Measurements from ENCODE around the gene SEMA6A. TPM values are rescaled to one million over a fixed set of nuclear protein-coding genes. Genes with fewer than 3 reads are reported as not detected.

Gene SEMA6A
- total RNA-seq, 5 donors from 2014 or later (not counting 1 experiment from before 2014, with no cell fraction given) = 0.79 to 0.88 (median 0.79) TPM; not detected in 2

DNA sequence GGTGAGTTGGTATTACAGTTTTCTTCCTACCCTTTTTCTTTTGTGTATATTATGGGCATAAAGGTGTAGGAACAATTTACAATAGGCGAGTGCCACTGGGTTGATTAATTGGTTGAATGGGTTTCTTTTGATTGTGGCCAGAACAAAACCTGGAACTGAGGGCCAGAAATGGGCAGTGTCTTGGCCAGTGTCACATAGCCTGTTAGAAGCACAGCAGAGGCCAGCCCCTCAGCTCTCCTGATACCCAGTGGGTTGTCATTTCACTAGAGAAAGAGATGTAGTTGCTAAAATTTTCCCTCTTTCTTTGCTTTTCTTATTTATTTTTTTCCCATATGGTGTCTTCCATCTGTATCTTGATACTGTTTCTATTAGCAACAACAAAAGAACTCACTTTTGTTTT lies 38.8 kb upstream of the SEMA6A start:
- H3K36me3 Mint-ChIP-seq = no peaks in the 10 kb centered on the region
- Histone ChIP-seq H3K9me3 (no peaks in the 10 kb centered on the region), H3K27ac (ENCODE audit: low read length) (no peak overlapping the region), H3K36me3 (ENCODE audit: control insufficient read depth in 2 of 2, extremely low read depth in 1 of 2, insufficient read depth in 1 of 2, low read length in 1 of 2) (no peaks in the 10 kb centered on the region), H3K27me3 (replicated peaks in 1 of 2; ENCODE audit: control insufficient read depth in 2 of 2, extremely low read depth in 1 of 2, insufficient read depth in 2 of 2, low read length in 1 of 2) (peaks cover 0 to 3% of the 10 kb centered on the region in 2 experiments), H3K4me1 (ENCODE audit: control insufficient read depth in 1 of 2, extremely low read depth in 1 of 2, insufficient read depth in 2 of 2, low read length in 2 of 2) (no peaks in the 10 kb centered on the region), H3K4me3 (ENCODE audit: control insufficient read depth in 1 of 2, extremely low read depth in 1 of 2, low read length in 1 of 2) (no peak overlapping the region)
- POLR2A ChIA-PET = no interaction called here
- H3K27ac Mint-ChIP-seq = no peak overlapping the region
- WGBS (ENCODE audit: insufficient coverage) = 80% methylated on average over 1 of the region's 1 CpG
- DNase-seq = no peak
- CTCF ChIA-PET = no interaction called here
- H3K9me3 Mint-ChIP-seq = no peaks in the 10 kb centered on the region
- H3K27me3 Mint-ChIP-seq = peaks cover 0 to 3% of the 10 kb centered on the region in 2 donors
- no peak overlapping the region for H3K4me3 Mint-ChIP-seq
- no peak for ATAC-seq (replicated peaks in 1 of 4)
- no peaks in the 10 kb centered on the region for H3K4me1 Mint-ChIP-seq

DNA sequence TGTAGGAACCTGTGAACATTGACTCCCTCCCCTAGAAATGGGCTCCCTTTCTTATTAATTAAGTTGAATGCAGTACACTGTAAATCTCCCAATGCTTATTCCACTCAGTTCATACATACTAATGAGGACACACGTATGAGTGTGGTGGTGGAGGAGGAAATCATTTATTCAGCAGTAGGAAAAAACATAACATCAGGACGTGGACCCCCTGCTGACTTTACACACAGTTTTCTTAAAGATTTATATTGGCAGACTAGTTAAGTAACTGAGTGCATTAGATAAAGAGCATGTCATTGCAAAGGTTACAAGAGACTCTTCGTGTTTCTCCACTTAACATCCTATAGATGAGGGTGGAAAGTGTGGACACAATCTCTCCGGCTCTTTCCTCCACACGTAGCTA lies 37.8 kb upstream of the SEMA6A start:
- POLR2A ChIA-PET = no interaction called here
- no peak overlapping the region for H3K27ac ChIP-seq (ENCODE audit: low read length)
- H3K4me1 ChIP-seq (ENCODE audit: control insufficient read depth in 1 of 2, extremely low read depth in 1 of 2, insufficient read depth in 2 of 2, low read length in 2 of 2) = no peaks in the 10 kb centered on the region
- Mint-ChIP-seq H3K4me3 (no peak overlapping the region), H3K27ac (no peak overlapping the region), H3K9me3 (no peaks in the 10 kb centered on the region), H3K27me3 (peaks cover 0 to 3% of the 10 kb centered on the region in 2 donors), H3K36me3 (no peaks in the 10 kb centered on the region), H3K4me1 (no peaks in the 10 kb centered on the region)
- CTCF ChIA-PET = no interaction called here
- no peaks in the 10 kb centered on the region for H3K9me3 ChIP-seq
- no peaks in the 10 kb centered on the region for H3K36me3 ChIP-seq (ENCODE audit: control insufficient read depth in 2 of 2, extremely low read depth in 1 of 2, insufficient read depth in 1 of 2, low read length in 1 of 2)
- no peak for DNase-seq
- no peak for ATAC-seq (replicated peaks in 1 of 4)
- peaks cover 0 to 3% of the 10 kb centered on the region in 2 experiments for H3K27me3 ChIP-seq (replicated peaks in 1 of 2; ENCODE audit: control insufficient read depth in 2 of 2, extremely low read depth in 1 of 2, insufficient read depth in 2 of 2, low read length in 1 of 2)
- no CpG with 5 or more reads among the region's 5 CpGs for WGBS (ENCODE audit: insufficient coverage)
- H3K4me3 ChIP-seq (ENCODE audit: control insufficient read depth in 1 of 2, extremely low read depth in 1 of 2, low read length in 1 of 2) = no peak overlapping the region

DNA sequence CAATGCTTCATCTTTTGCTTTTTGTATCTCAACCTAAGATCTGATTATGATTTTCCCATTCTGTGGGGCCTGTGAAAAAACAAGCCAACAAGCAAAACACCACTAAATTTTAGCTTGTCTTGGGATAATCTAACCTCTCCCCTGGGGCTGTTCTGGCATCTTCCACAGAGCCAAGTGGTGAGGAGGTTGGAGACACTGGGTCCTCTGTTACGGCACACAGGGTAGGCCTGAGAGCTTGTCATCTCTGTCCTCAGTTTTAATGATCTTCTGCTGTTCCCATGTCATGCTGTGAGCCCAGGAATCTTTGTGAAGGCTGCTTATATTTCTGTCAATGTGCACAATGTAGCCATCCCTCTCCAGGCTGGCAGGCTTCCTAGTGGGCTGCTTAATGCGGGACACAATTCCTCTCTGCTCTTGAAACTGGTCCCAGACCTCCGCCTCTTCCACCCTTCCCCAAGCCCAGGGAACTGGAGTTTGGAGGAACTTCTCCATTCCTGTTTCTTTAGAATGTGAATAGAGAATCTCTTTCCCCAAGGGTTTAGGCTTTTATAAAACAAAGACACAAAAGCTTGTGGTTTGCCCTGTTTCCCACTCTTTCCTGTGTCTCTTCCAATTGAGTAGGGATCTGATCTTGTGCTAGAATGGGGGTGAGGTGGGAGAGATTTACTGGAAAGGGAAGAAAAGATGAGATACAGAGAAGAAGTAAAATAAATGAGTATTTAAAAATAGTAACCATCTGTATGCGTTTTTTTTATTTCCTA lies 30.9 kb upstream of the SEMA6A start:
- no peak for ATAC-seq (replicated peaks in 1 of 4)

DNA sequence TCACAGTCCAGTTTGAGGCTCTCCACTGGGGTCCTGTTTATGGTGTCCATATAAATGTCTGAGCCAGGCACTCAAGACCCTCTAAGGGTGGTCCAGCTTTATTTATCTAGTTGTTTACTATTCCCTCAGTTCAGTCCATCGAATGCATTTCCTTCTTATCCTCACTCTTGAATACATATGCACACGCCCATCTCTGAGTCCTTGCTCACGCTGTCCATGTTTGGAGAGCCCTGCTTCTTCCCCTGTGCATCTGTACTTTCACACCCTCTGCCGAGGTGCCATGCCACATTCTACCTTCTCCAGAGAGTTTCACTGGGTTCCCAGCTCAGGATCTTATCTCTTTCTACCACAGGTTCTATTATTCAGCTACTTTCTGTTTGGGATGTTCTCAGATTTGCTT lies 30.2 kb upstream of the SEMA6A start:
- H3K4me3 Mint-ChIP-seq = no peak overlapping the region
- H3K36me3 Mint-ChIP-seq = no peaks in the 10 kb centered on the region
- Histone ChIP-seq H3K4me1 (ENCODE audit: control insufficient read depth in 1 of 2, extremely low read depth in 1 of 2, insufficient read depth in 2 of 2, low read length in 2 of 2) (no peaks in the 10 kb centered on the region), H3K36me3 (ENCODE audit: control insufficient read depth in 2 of 2, extremely low read depth in 1 of 2, insufficient read depth in 1 of 2, low read length in 1 of 2) (no peaks in the 10 kb centered on the region), H3K27me3 (replicated peaks in 1 of 2; ENCODE audit: control insufficient read depth in 2 of 2, extremely low read depth in 1 of 2, insufficient read depth in 2 of 2, low read length in 1 of 2) (no peaks in the 10 kb centered on the region), H3K4me3 (ENCODE audit: control insufficient read depth in 1 of 2, extremely low read depth in 1 of 2, low read length in 1 of 2) (no peak overlapping the region), H3K9me3 (no peaks in the 10 kb centered on the region), H3K27ac (ENCODE audit: low read length) (no peak overlapping the region)
- ChIA-PET CTCF (no interaction called here), POLR2A (no interaction called here)
- no peak overlapping the region for H3K27ac Mint-ChIP-seq
- H3K4me1 Mint-ChIP-seq = no peaks in the 10 kb centered on the region
- DNase-seq (no peak), ATAC-seq (replicated peaks in 1 of 4) (no peak)
- peaks cover 5 to 17% of the 10 kb centered on the region in 2 donors for H3K27me3 Mint-ChIP-seq
- 80% methylated on average over 3 of the region's 4 CpGs for WGBS (ENCODE audit: insufficient coverage)
- no peaks in the 10 kb centered on the region for H3K9me3 Mint-ChIP-seq

More for the DNA sequence above, 30.9 kb upstream of the SEMA6A start:
- CTCF ChIA-PET = no interaction called here
- no peaks in the 10 kb centered on the region for H3K9me3 Mint-ChIP-seq
- H3K27me3 Mint-ChIP-seq = peaks cover 5 to 14% of the 10 kb centered on the region in 2 donors
- H3K27ac Mint-ChIP-seq = no peak overlapping the region
- H3K27me3 ChIP-seq (replicated peaks in 1 of 2; ENCODE audit: control insufficient read depth in 2 of 2, extremely low read depth in 1 of 2, insufficient read depth in 2 of 2, low read length in 1 of 2) = no peaks in the 10 kb centered on the region
- no peak for DNase-seq
- no CpG with 5 or more reads among the region's 4 CpGs for WGBS (ENCODE audit: insufficient coverage)
- H3K36me3 Mint-ChIP-seq = no peaks in the 10 kb centered on the region
- H3K9me3 ChIP-seq = no peaks in the 10 kb centered on the region
- no peak overlapping the region for H3K4me3 Mint-ChIP-seq
- POLR2A ChIA-PET = no interaction called here
- H3K4me1 ChIP-seq (ENCODE audit: control insufficient read depth in 1 of 2, extremely low read depth in 1 of 2, insufficient read depth in 2 of 2, low read length in 2 of 2) = no peaks in the 10 kb centered on the region
- H3K36me3 ChIP-seq (ENCODE audit: control insufficient read depth in 2 of 2, extremely low read depth in 1 of 2, insufficient read depth in 1 of 2, low read length in 1 of 2) = no peaks in the 10 kb centered on the region
- no peaks in the 10 kb centered on the region for H3K4me1 Mint-ChIP-seq
- no peak overlapping the region for H3K27ac ChIP-seq (ENCODE audit: low read length)
- H3K4me3 ChIP-seq (ENCODE audit: control insufficient read depth in 1 of 2, extremely low read depth in 1 of 2, low read length in 1 of 2) = no peak overlapping the region

DNA sequence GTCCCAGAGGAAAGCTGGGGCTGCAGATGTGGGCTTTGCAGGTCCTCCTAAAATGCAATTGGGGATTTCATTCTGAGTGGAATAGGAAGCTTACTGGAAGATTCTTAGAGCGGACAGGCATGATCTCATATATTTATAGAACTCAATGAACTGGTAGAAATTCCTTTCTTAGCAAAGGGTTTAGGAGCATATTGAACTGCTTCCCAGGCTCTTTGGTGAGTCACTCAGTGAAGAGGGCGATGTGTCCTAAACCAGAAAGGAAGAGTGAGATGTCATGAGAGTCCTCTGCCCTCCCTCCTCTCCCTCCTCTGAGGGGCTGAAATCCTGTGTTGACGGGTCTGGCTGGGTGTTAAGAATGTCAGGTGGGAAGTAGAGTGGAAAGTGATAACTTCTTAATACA lies 26.3 kb upstream of the SEMA6A start:
- CTCF ChIA-PET = no interaction called here
- WGBS (ENCODE audit: insufficient coverage) = no CpG with 5 or more reads among the region's 3 CpGs
- ATAC-seq (replicated peaks in 1 of 4) = no peak

DNA sequence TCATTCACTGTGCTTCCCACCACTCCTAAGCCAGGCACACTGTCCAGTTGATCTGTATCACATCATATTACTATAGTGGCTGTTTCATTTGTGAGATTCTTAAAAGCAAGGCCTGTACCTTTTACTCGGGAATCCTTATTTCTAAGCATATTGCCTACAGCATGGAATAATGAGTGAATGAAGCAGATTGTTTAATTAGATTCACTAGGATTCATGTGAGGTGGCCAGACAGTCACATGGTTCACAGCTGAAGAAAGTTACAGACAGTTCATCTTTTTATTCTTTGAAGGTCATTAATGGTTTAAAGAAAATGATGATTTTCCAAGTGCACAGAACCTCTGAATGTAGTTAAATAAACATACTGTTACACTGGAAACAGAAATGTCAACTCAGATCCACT lies 24.3 kb upstream of the SEMA6A start:
- WGBS (ENCODE audit: insufficient coverage) = no CpG with 5 or more reads among the region's 1 CpG
- ChIA-PET POLR2A (no interaction called here), CTCF (no interaction called here)
- DNase-seq = no peak
- H3K27ac Mint-ChIP-seq = no peak overlapping the region
- no peaks in the 10 kb centered on the region for H3K36me3 ChIP-seq (ENCODE audit: control insufficient read depth in 2 of 2, extremely low read depth in 1 of 2, insufficient read depth in 1 of 2, low read length in 1 of 2)
- peaks cover 2 to 17% of the 10 kb centered on the region in 2 donors for H3K27me3 Mint-ChIP-seq
- no peaks in the 10 kb centered on the region for H3K27me3 ChIP-seq (replicated peaks in 1 of 2; ENCODE audit: control insufficient read depth in 2 of 2, extremely low read depth in 1 of 2, insufficient read depth in 2 of 2, low read length in 1 of 2)
- no peaks in the 10 kb centered on the region for H3K9me3 Mint-ChIP-seq
- no peaks in the 10 kb centered on the region for H3K9me3 ChIP-seq
- no peak for ATAC-seq (replicated peaks in 1 of 4)
- no peak overlapping the region for H3K27ac ChIP-seq (ENCODE audit: low read length)
- H3K4me1 ChIP-seq (ENCODE audit: control insufficient read depth in 1 of 2, extremely low read depth in 1 of 2, insufficient read depth in 2 of 2, low read length in 2 of 2) = no peaks in the 10 kb centered on the region
- no peak overlapping the region for H3K4me3 ChIP-seq (ENCODE audit: control insufficient read depth in 1 of 2, extremely low read depth in 1 of 2, low read length in 1 of 2)
- no peak overlapping the region for H3K4me3 Mint-ChIP-seq
- no peaks in the 10 kb centered on the region for H3K36me3 Mint-ChIP-seq
- no peaks in the 10 kb centered on the region for H3K4me1 Mint-ChIP-seq

More for the DNA sequence above, 26.3 kb upstream of the SEMA6A start:
- no peak overlapping the region for H3K27ac Mint-ChIP-seq
- H3K4me3 Mint-ChIP-seq = no peak overlapping the region
- H3K27me3 ChIP-seq (replicated peaks in 1 of 2; ENCODE audit: control insufficient read depth in 2 of 2, extremely low read depth in 1 of 2, insufficient read depth in 2 of 2, low read length in 1 of 2) = no peaks in the 10 kb centered on the region
- H3K27me3 Mint-ChIP-seq = peaks cover 5 to 17% of the 10 kb centered on the region in 2 donors
- no peaks in the 10 kb centered on the region for H3K9me3 ChIP-seq
- H3K9me3 Mint-ChIP-seq = no peaks in the 10 kb centered on the region
- POLR2A ChIA-PET = interaction anchor here (0.6 to 0.7 kb wide), 3 partner anchors 10 to 1331 kb away, joined by 3 to 5 read pairs (median 3); no protein-coding TSS in a partner anchor
- no peaks in the 10 kb centered on the region for H3K4me1 ChIP-seq (ENCODE audit: control insufficient read depth in 1 of 2, extremely low read depth in 1 of 2, insufficient read depth in 2 of 2, low read length in 2 of 2)
- no peak overlapping the region for H3K4me3 ChIP-seq (ENCODE audit: control insufficient read depth in 1 of 2, extremely low read depth in 1 of 2, low read length in 1 of 2)
- H3K4me1 Mint-ChIP-seq = no peaks in the 10 kb centered on the region
- H3K27ac ChIP-seq (ENCODE audit: low read length) = no peak overlapping the region
- no peaks in the 10 kb centered on the region for H3K36me3 ChIP-seq (ENCODE audit: control insufficient read depth in 2 of 2, extremely low read depth in 1 of 2, insufficient read depth in 1 of 2, low read length in 1 of 2)
- no peaks in the 10 kb centered on the region for H3K36me3 Mint-ChIP-seq
- no peak for DNase-seq
